Astrocyte of the hippocampus (primary cell): ENCODE measurements around the gene NDST3.
A peak's percentile ranks its signal among the peaks of the same experiment; 100 is the strongest.

Experiments used
- DNase-seq: peaks from one replicate; pipeline ENCODE4 v3.0.0; 2011; ENCODE audit warnings: low read depth, low spot score

NDST3 gene

GRCh38 chr4:118034053-118034785, at the start of gene NDST3:
Gene NDST3 (plus strand): TSS chr4:118034486. CDS start chr4:118053911, 19,425 bp downstream.
- DNase-seq = peak; percentile 79

GRCh38 chr4:117986321-117986720, 48.0 kb upstream of the NDST3 start:
- no peak for DNase-seq

DNA sequence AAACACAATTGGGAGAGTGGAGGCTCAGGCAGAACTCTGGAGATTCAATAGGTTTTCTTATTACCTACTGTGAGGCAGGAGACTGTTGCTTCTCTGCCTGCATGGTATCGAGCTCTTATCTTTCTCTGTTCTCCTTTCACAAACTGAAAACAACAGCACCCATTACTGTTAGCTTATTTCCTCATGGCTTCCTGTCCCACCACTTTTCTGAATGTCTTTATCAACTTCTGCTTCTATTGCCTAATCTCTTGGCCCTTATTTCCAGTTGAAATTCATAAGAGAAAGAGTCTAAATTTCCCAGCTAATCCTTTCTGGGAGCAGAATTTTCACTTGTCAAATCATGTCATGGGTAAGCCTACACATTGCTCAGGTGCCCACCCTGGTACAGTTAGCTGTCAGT, 46.8 kb upstream of the NDST3 start:
- DNase-seq = no peak

DNA sequence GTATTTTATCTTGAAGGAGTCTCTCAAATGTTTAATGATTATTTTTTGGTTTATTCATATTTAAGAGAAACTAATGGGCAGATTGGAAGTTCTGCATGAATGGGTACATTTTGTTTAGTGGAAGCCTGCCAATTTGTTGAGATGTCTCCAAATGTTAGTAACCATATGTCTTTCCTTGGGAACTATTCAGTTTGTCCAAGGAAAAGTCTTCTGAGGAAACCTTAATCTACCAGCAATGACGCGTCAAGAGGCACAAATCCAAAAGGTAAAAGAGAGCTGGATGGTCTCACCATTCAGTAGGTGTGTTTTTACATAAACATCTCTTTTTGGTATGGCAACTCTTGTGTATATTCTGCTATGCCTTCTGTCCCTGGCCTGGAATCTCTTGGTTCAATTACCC, 37.4 kb upstream of the NDST3 start:
- no peak for DNase-seq

DNA sequence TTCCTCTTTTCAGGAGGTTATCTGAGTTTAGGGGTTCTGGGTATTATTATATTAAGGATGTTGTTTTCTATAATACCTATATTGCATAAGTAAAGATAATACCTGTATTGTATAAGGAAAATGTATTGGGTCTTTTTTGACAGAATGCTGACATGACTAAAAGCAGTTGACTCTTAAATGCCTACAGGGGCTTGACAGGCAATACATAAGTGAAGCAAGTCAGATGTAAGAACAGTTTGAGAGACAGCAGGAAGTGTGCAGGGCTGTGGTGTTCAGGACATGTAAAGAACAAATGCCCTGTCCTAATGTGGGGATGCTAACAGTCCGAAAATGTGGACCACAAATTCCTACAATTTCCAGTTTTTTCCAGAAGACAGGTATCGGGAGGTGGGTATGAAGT, 30.2 kb upstream of the NDST3 start:
- DNase-seq = no peak

DNA sequence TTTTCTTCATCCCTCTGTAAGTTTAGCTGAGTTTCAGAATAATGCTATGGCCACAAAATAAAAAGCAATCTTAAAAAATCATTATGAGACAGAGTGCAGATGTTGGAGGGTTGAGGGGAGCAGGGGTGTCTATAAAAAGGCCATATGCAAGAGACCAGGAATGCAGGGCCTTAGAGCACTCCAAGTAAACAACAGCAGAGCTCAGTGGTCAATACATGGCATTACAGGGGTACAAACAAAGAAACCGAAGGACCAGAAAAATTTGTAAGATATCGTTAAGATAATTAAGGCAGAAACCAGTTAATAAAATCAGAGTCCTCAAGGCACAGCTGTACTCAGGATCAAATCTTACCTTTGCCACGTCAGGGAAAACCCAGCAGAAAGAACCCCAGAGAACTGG, 28.4 kb upstream of the NDST3 start:
- no peak for DNase-seq

- DNase-seq = no peak
These were observed 22.1 kb upstream of the NDST3 start for GRCh38 chr4:118012142-118012541.

- no peak for DNase-seq
These were observed 19.5 kb upstream of the NDST3 start for GRCh38 chr4:118014831-118015230.

DNA sequence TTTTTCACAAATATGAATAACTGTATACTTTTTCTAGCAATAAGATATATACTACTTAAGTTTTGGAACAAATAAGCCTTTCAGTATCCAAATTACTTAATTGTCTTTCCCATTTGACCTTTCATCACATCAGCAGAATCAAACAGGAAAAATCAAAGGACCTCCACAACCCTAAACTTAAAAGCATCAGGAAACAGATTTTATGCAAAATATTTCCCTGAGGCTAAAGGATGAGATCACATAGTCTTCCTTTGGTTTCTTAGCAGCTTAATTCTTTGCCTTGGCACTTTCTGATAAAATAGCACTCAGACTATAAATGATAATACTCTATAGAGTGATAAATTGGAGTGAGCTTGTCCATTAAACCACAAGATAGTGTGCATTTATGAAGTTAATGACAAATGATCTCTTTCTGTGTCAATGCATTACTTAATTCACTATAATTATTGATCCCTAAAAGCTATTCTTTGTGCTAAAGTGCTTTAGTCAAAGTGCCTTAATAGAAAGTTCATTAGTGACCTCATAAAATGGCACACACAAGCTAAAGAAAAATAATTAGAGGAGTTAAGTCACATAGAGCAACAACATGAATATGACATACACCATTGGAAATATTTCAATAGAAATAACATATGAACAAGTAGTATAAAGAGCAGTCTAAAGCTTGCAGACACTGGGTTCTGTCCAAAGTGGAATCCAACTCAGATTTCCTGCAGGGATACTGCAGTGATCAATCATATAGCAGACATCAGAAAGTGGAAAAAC, 15.7 kb upstream of the NDST3 start:
- no peak for DNase-seq

DNA sequence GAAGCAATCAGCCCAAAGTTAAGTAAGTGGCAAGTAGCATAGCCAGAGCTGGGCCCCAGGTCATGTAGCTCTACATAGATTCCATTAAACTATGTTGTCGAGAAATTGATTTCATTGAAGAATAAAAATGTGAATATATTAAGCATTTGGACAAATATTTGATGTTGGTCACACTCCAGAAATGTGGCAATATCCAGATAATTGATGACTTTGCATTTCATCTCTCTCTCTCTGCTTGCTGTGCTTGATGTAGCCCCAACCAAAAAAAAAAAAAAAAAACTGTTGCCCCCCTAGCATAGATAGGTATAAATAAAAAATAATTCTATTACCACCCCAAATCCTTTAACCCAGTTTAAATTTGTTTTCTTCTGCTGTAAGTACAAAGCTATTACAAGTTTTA, 7.5 kb upstream of the NDST3 start:
- DNase-seq = no peak

DNA sequence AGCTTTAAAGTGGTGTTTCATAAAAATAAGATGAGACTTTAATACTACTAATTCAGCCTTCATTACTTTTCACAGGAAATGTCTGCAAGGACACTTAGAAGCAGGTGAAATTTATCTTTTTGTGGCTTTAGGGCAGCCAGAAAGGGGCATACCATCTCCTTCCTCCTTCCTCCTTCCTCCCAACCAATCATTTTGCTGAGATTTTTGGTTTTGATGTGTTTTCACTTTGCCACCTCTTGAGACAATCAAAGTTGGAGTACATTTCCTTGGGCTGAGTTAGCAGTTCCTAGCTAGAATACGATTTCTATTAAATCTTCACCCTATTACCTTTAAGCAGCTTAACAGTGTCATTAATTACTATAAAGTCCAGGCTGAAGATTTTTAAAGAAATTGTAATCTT, 5.1 kb upstream of the NDST3 start:
- DNase-seq = no peak

- DNase-seq = peak; percentile 18
These were observed 1.6 kb upstream of the NDST3 start for GRCh38 chr4:118032691-118033090.

GRCh38 chr4:118033148-118034052, 886 bp upstream of the NDST3 start:
- DNase-seq = peak; percentile 76

DNA sequence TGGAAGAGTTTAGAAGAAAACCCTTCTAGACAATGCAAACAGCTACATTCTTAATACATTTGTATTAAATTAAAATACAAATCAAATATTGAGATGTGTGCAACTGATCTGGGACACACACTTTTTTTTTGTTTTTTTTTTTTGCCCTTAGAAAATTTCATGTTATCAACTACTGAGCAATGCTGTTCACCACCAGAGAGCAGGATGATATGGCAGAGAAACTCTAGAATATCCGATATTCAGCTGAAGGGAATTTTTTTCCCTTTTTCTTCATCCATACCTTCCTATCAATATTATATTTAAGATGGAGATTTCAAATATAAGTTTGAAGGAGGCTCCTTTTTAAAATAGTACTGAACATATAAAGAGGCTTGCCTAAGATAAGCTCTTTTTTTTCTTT, 1.0 kb downstream of the NDST3 start:
- no peak for DNase-seq

DNA sequence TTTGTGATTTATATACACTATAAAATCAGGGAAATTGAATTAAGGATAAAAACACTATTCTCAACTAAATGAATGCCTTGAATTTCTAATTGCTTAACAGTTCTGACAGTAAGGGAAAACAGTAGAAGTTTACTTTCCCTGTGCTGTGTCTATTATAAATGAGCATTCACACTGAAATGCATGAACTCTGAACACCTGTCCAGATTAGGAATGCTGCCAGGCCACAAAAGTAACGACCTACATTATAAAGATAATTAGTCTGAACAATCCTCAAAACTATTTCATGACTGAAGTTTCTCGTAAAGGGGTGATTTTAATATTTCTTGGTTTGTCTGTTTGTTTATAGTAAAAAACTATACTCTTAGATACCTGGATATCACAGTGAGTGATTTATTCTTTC, 2.0 kb downstream of the NDST3 start:
- no peak for DNase-seq

GRCh38 chr4:118037955-118038354, 3.7 kb downstream of the NDST3 start:
- DNase-seq = no peak

DNA sequence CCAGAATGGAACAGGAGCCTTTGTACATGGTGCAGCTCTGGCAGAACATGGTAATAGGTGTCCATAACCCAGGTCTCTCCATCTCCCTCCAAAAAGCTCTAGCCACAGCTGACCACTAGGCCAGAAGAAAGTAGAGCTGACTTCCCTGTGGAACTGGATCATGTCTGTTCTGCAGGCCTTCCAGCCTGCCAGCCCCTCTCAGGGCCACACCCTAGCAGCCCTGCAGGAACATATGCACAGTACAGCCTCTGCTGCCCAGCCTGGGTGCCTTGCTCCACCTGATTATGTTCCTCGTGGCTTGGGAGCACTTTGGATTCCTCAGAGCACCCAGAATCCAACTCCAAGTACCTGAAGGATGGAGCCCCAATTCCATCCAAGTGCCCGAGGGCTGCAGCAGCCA, 12.0 kb downstream of the NDST3 start:
- no peak for DNase-seq

DNA sequence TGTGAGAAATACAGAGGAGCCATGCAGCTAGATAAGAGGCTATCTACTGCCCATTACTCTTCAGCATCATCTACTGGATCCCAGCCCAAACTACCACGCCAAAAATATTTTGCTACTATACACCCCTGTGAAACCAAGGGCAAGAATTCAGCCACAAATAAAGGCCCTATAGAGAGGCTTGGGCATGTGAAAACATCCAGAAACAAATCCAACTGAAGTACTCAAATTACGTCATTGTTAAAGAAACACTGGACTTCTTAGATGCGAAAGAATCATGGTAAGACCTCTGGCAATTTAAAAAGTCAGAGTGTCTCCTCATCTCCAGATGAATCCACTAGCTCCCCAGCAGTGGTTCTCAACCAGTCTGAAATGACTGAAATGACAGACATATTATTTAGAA, 12.8 kb downstream of the NDST3 start:
- DNase-seq = no peak

- no peak for DNase-seq
These were observed 24.7 kb downstream of the NDST3 start for GRCh38 chr4:118058955-118059354.

GRCh38 chr4:118059397-118059796, 25.1 kb downstream of the NDST3 start:
- no peak for DNase-seq

GRCh38 chr4:118076958-118077766, 42.9 kb downstream of the NDST3 start:
- no peak for DNase-seq

DNA sequence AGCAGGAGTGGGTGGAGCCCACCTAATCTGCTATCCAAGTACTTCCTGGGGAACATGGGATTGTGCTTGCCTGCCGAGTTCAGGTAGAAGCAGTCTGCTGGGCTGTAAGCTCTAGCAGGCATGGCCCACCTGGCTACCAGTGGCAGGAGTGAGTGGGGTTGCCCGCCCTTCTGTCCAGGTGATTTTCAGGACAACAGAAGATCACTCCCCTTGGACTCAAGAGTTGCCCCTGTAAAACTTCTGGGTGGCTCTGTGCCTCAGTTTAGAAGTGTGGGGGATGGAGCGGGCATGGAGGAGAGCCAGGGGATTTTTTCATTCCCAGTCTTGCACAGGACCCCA, 43.5 kb downstream of the NDST3 start:
- DNase-seq = no peak
